Measurements from ENCODE around the gene RGS3.

Gene RGS3

DNA sequence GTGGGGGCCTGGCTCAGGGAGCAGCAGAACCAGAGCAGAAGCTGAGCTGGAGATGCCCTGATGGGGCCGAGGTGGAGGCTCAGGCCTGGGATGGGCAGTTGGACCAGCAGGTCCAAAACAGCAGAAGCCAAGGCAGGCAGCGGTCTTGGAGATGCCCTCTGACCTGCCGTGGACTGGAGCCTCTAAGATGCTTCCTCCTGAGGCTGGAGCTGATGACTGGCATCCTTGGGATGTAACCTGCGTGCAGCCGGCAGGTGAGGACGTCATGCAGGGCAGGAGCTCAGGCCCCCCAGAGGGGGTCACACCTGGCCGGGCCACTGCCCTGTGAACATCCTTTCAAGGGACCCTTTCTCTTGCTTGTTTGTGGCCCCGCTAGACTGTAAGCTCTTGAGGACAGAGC is 162.0 kb downstream of the RGS3 start:
- Histone ChIP-seq H3K27me3 (replicated peaks; ENCODE audit: control insufficient read depth, insufficient read depth, low read length) (no peaks in the 10 kb centered on the region; the same call in 1 of the 2 replicates), H3K36me3 (ENCODE audit: control insufficient read depth, insufficient read depth, low read length) (no peaks in the 10 kb centered on the region), H3K4me3 (replicated peaks; ENCODE audit: low read depth, low read length) (no peak overlapping the region)
- no peak for TF ChIP-seq CTCF (IDR thresholded peaks at IDR 0.05; ENCODE audit: insufficient read depth, low read length, poor library complexity, severe bottlenecking)
- no peak for DNase-seq (ENCODE audit: extremely low read depth, insufficient read length)

DNA sequence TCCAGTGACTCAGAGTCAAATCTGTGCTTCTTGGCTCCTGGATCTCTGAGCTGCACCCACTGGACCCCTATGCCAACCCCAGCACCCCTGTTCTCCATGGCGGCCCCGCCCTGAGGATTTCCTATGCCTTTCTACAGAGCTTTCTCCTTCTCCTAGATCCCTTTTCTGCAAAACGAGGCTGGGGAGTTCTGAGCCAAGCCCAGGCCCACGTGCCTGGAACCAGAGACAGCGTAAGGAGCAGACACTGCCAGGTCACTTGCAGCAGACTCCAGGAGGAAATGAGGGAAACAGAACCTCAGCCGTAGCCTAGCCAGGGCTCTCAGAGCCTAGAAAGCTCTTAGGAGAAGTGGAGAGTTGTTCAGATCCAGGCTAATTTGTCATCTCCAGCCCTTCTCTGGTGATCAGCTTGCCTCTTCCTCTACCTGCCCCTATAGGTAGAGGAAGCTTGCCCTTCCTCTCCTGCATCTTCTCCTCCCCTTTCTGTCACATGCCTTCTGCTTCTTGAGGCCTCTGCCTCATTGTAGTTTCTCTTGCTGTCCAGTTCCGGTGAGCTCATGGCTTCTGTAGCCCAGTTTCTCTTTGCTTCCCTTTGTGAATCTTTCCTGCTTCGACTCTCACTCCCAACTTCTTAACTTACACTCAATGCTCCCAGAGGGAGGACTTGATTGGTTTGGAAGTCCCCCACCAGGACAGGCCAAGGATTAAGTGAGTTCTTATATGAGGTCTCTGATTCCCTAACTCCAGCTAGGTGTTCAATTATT is 163.4 kb downstream of the RGS3 start:
- no peaks in the 10 kb centered on the region; the same call in 1 of the 2 replicates for H3K27me3 ChIP-seq (replicated peaks; ENCODE audit: control insufficient read depth, insufficient read depth, low read length)
- TF ChIP-seq CTCF (IDR thresholded peaks at IDR 0.05; ENCODE audit: insufficient read depth, low read length, poor library complexity, severe bottlenecking), result no peak
- DNase-seq (ENCODE audit: extremely low read depth, insufficient read length), result no peak
- no peaks in the 10 kb centered on the region for H3K36me3 ChIP-seq (ENCODE audit: control insufficient read depth, insufficient read depth, low read length)
- no peak overlapping the region for H3K4me3 ChIP-seq (replicated peaks; ENCODE audit: low read depth, low read length)

- no peak for DNase-seq (ENCODE audit: extremely low read depth, insufficient read length)
- H3K27me3 ChIP-seq (replicated peaks; ENCODE audit: control insufficient read depth, insufficient read depth, low read length), result no peaks in the 10 kb centered on the region; the same call in 1 of the 2 replicates
- no peak overlapping the region for H3K4me3 ChIP-seq (replicated peaks; ENCODE audit: low read depth, low read length)
- no peaks in the 10 kb centered on the region for H3K36me3 ChIP-seq (ENCODE audit: control insufficient read depth, insufficient read depth, low read length)
- no peak for TF ChIP-seq CTCF (IDR thresholded peaks at IDR 0.05; ENCODE audit: insufficient read depth, low read length, poor library complexity, severe bottlenecking)
Observed at GRCh38 chr9:113628621-113629020, 165.1 kb downstream of the RGS3 start.

- H3K4me3 ChIP-seq (replicated peaks; ENCODE audit: low read depth, low read length), result no peak overlapping the region
- H3K36me3 ChIP-seq (ENCODE audit: control insufficient read depth, insufficient read depth, low read length), result no peaks in the 10 kb centered on the region
- no peak for TF ChIP-seq CTCF (IDR thresholded peaks at IDR 0.05; ENCODE audit: insufficient read depth, low read length, poor library complexity, severe bottlenecking)
- no peaks in the 10 kb centered on the region; the same call in 1 of the 2 replicates for H3K27me3 ChIP-seq (replicated peaks; ENCODE audit: control insufficient read depth, insufficient read depth, low read length)
- no peak for DNase-seq (ENCODE audit: extremely low read depth, insufficient read length)
Observed at GRCh38 chr9:113630386-113631136, 167.0 kb downstream of the RGS3 start.

GRCh38 chr9:113631137-113631765 is 167.7 kb downstream of the RGS3 start:
- no peak for DNase-seq (ENCODE audit: extremely low read depth, insufficient read length)
- Histone ChIP-seq H3K36me3 (ENCODE audit: control insufficient read depth, insufficient read depth, low read length) (no peaks in the 10 kb centered on the region), H3K4me3 (replicated peaks; ENCODE audit: low read depth, low read length) (no peak overlapping the region), H3K27me3 (replicated peaks; ENCODE audit: control insufficient read depth, insufficient read depth, low read length) (no peaks in the 10 kb centered on the region; the same call in none of the 2 replicates)
- no peak for TF ChIP-seq CTCF (IDR thresholded peaks at IDR 0.05; ENCODE audit: insufficient read depth, low read length, poor library complexity, severe bottlenecking)

All from GM06990 (cell line).